ENCODE results near the gene NOP53. TPM values are rescaled to one million over a fixed set of nuclear protein-coding genes. Genes with fewer than 3 reads are reported as not detected.
A peak's percentile ranks its signal among the peaks of the same experiment; 100 is the strongest.

NOP53 gene
- total and polyA plus RNA-seq, 9 of the 15 experiments (the other 6 are each of a cell fraction or from before 2014, with no cell fraction given) = 6.5 to 274 (median 145) TPM

- TF ChIP-seq ZNF511 (CRISPR knock-in tag; IDR thresholded peaks at IDR 0.05) (peak; percentile 51; the same call in 1 of the 2 replicates), MIER1 (IDR thresholded peaks at IDR 0.05; ENCODE audit: low read depth) (no peak), ESRRA (IDR thresholded peaks at IDR 0.05; ENCODE audit: borderline replicate concordance, low read depth) (peak; percentile 39; the same call in 1 of the 2 replicates), FOXO4 (CRISPR knock-in tag; IDR thresholded peaks at IDR 0.05) (no peak), ZNF655 (CRISPR knock-in tag; IDR thresholded peaks at IDR 0.05) (no peak), ZNF764 (CRISPR knock-in tag; IDR thresholded peaks at IDR 0.05; ENCODE audit: low read depth) (no peak), TAF1 (IDR thresholded peaks at IDR 0.05; ENCODE audit: control insufficient read depth, extremely low read depth, insufficient read depth, low read length, severe bottlenecking) (peak; percentile 94), ARID3B (CRISPR knock-in tag; IDR thresholded peaks at IDR 0.05; ENCODE audit: borderline replicate concordance) (no peak), ETV6 (IDR thresholded peaks at IDR 0.05; ENCODE audit: borderline replicate concordance in 1 of 2, low read depth in 2 of 2, low read length in 1 of 2) (no peak), ETV6 (CRISPR knock-in tag; IDR thresholded peaks at IDR 0.05; ENCODE audit: borderline replicate concordance) (no peak), ZNF146 (CRISPR knock-in tag; IDR thresholded peaks at IDR 0.05; ENCODE audit: unreplicated experiment) (no peak), TEAD2 (tag; IDR thresholded peaks at IDR 0.05) (no peak), HINFP (tag; conservative IDR thresholded peaks at IDR 0.05; ENCODE audit: low read depth) (peak; percentile 57; the same call in 1 of the 2 replicates), ZNF197 (CRISPR knock-in tag; IDR thresholded peaks at IDR 0.05; ENCODE audit: low read depth) (peak; percentile 98), PCBP1 (IDR thresholded peaks at IDR 0.05; ENCODE audit: low read depth, low read length, poor library complexity, severe bottlenecking) (peak; percentile 60), EGR1 (conservative IDR thresholded peaks at IDR 0.05) (0 out of 2 replicates have a peak, but pooled peaks have one; percentile 2), DACH1 (IDR thresholded peaks at IDR 0.05; ENCODE audit: partially characterized antibody) (no peak), DNMT1 (IDR thresholded peaks at IDR 0.05) (no peak), ASH1L (IDR thresholded peaks at IDR 0.05; ENCODE audit: borderline replicate concordance, low read depth, partially characterized antibody) (peak; percentile 36), RBM17 (IDR thresholded peaks at IDR 0.05; ENCODE audit: borderline replicate concordance, low read depth, low read length) (no peak)
These were observed at the start of gene NOP53 (continued) for GRCh38 chr19:47745010-47745901.
